IPS-18a (cell line): Measurements from ENCODE around the gene INHBE.
"Not testable (repeated sequence)": the region's sequence is repeated elsewhere in the genome, so short reads cannot be mapped to it uniquely, and the experiment has no call there.

Experiments
- H3K27ac ChIP-seq: one replicate; pipeline ENCODE4 v1.5.1; 2013; ENCODE audit warnings: low read length
- H3K27me3 ChIP-seq: one replicate; pipeline ENCODE4 v1.6.1; 2013; ENCODE audit warnings: mild to moderate bottlenecking, low read length; ENCODE audit not compliant: control insufficient read depth, insufficient read depth
- H3K36me3 ChIP-seq: one replicate; pipeline ENCODE4 v1.6.1; 2013; ENCODE audit warnings: low read depth, low read length; ENCODE audit not compliant: control insufficient read depth
- H3K4me1 ChIP-seq: one replicate; pipeline ENCODE4 v1.6.1; 2013; ENCODE audit warnings: low read depth, low read length; ENCODE audit not compliant: control insufficient read depth
- H3K4me3 ChIP-seq: one replicate; pipeline ENCODE4 v1.5.1; 2013; ENCODE audit warnings: low read length
- H3K9ac ChIP-seq: one replicate; pipeline ENCODE4 v1.6.1; 2013; ENCODE audit warnings: mild to moderate bottlenecking, low read length, moderate library complexity
- H3K9me3 ChIP-seq: one replicate; pipeline ENCODE4 v1.6.1; 2013; ENCODE audit warnings: low read depth, low read length; ENCODE audit not compliant: control insufficient read depth

INHBE gene

DNA sequence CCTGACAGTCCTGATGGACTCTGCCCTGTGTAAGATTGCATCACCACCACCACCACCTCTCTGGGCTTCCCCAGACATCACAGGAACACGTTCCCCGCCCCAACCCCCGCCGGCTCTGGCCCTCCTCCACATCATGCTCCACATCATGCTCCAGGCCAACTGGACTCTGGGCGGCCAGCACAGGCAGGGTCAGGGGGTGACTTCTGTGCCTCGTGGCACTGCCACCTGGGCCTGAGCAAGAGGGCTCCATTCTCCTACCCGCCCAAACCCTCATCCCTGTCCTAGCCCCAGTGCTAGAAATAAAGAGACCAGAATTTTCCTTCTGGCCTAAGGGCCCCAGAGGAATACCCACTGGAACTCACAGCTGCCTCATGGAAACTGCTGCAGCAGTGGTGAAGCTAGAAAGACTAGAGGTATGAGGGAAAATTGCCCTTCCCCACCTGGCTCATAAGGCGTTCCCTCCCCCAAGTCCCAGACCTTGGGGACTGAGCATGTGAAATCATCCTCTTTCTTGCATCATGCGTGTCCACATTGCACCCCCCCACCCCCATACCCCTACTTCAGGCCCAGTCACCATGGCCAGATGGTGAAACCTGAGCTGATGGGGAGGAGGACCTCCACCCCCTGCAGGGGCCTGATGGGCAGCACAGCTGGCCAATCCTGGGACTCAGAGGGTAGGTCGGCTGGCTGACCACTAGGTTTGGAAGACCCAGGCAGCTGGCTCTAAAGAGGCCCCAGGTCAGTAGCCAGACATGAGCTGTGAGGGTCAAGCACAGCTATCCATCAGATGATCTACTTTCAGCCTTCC is at the start of gene INHBE:
Gene INHBE, plus strand, starts transcription at position 742 of the 808 bp plus-strand sequence. CDS start 230 bp downstream, outside the sequence.
- H3K36me3 ChIP-seq: no peaks in the 10 kb centered on the region
- H3K4me3 ChIP-seq: peak within 1 kb of the TSS; percentile 65
- no peaks in the 10 kb centered on the region for H3K9me3 ChIP-seq
- peak within 1 kb of the TSS; percentile 99 for H3K27ac ChIP-seq
- peaks cover 31% of the 10 kb centered on the region for H3K4me1 ChIP-seq
- H3K27me3 ChIP-seq: no peaks in the 10 kb centered on the region
- peak within 1 kb of the TSS; percentile 87 for H3K9ac ChIP-seq

DNA sequence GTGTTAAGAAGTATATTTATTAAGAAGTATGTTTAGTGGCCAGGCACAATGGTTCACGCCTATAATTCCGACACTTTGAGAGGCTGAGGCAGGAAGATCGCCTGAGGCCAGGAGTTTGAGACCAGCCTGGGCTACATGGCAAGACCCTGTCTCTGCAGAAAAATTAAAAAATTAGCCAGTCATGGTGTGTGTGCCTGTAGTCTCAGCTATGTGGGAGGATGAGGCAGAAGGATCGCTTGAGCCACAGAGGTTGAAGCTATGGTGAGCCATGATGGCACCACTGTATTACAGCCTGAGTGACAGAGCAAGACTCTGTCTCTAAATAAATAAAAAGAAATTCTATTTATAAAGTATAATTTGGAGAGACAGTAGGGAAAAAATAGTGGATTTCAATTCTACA is 44.6 kb upstream of the INHBE start:
- H3K27me3 ChIP-seq: no peaks in the 10 kb centered on the region
- no peaks in the 10 kb centered on the region for H3K36me3 ChIP-seq
- H3K9me3 ChIP-seq: no peaks in the 10 kb centered on the region
- no peak overlapping the region for H3K9ac ChIP-seq
- no peak overlapping the region for H3K4me3 ChIP-seq
- no peak overlapping the region for H3K27ac ChIP-seq
- peaks cover 6% of the 10 kb centered on the region for H3K4me1 ChIP-seq

DNA sequence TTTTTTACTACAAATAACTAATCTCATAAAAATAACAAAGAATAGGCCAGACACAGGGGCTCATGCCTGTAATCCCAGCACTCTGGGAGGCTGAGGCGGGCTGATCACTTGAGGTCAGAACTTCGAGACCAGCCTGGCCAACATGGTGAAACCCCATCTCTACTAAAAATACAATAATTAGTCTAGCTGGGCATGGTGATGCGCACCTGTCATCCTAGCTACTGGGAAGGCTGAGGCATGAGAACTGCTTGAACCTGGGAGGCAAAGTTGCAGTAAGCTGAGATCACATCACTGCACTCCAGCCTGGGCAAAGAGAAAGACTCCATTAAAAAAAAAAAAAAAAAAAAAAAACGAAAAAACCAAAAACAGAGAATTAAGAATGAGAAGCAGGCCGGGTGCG is 40.9 kb upstream of the INHBE start:
- not testable (repeated sequence) for H3K9me3 ChIP-seq, H3K36me3 ChIP-seq, H3K4me1 ChIP-seq, H3K27me3 ChIP-seq, H3K27ac ChIP-seq, H3K4me3 ChIP-seq, H3K9ac ChIP-seq

- Histone ChIP-seq H3K9me3 (no peaks in the 10 kb centered on the region), H3K9ac (no peak overlapping the region), H3K36me3 (no peaks in the 10 kb centered on the region), H3K4me1 (peaks cover 8% of the 10 kb centered on the region), H3K4me3 (no peak overlapping the region), H3K27me3 (no peaks in the 10 kb centered on the region), H3K27ac (no peak overlapping the region)
Observed at GRCh38 chr12:57415088-57415487, 40.0 kb upstream of the INHBE start.

DNA sequence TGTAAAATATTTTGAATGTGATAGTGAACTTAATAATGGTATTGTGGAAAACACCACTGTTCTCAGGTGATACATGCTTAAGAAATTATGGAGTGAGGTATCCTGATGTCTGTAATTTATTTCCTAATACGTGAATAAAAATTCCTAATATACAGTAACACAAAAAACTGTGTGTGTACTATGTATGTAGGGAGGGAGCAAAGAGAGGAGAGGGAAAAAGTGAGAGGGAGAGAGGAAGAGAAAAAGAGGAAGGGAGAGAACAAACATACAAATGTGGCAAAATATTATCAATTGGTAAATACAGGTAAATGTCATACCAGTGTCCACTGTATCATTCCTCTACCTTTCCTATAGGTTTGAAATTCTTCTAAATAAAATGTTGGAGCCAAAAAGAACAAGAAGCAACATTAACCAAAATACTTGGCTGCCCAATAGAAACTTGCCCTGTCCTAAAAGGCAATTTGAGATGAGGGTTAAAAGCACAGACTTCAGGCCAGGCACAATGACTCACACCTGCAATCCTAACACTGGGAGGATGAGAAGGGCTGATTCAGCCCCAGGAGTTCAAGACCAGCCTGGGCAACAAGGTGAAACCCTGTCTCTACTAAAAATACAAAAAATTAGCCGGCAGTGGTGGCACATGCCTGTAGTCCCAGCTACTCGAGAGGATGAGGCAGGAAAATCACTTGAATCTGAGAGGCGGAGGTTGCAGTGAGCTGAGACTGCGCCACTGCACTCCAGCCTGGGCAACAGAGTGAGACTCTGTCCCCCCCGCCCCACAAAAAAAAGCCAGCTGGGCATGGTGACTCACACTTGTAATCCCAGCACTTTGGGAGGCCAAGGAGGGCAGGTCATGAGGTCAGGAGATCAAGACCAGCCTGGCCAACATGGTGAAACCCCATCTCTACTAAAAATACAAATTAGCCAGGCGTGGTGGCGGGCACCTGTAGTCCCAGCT is 38.8 kb upstream of the INHBE start:
- H3K4me1 ChIP-seq: peaks cover 8% of the 10 kb centered on the region
- no peaks in the 10 kb centered on the region for H3K27me3 ChIP-seq
- no peaks in the 10 kb centered on the region for H3K36me3 ChIP-seq
- H3K9me3 ChIP-seq: no peaks in the 10 kb centered on the region
- H3K27ac ChIP-seq: no peak overlapping the region
- no peak overlapping the region for H3K4me3 ChIP-seq
- H3K9ac ChIP-seq: no peak overlapping the region

- Histone ChIP-seq H3K4me1 (peaks cover 8% of the 10 kb centered on the region), H3K4me3 (no peak overlapping the region), H3K36me3 (no peaks in the 10 kb centered on the region), H3K9ac (no peak overlapping the region), H3K27me3 (no peaks in the 10 kb centered on the region), H3K27ac (no peak overlapping the region), H3K9me3 (no peaks in the 10 kb centered on the region)
Observed at GRCh38 chr12:57418255-57418654, 36.9 kb upstream of the INHBE start.

GRCh38 chr12:57419495-57419894 is 35.6 kb upstream of the INHBE start:
- Histone ChIP-seq H3K27ac (no peak overlapping the region), H3K4me3 (no peak overlapping the region), H3K9me3 (no peaks in the 10 kb centered on the region), H3K4me1 (peaks cover 8% of the 10 kb centered on the region), H3K9ac (no peak overlapping the region), H3K27me3 (no peaks in the 10 kb centered on the region), H3K36me3 (no peaks in the 10 kb centered on the region)

- Histone ChIP-seq H3K9ac (no peak overlapping the region), H3K4me1 (peaks cover 3% of the 10 kb centered on the region), H3K27me3 (no peaks in the 10 kb centered on the region), H3K9me3 (no peaks in the 10 kb centered on the region), H3K4me3 (no peak overlapping the region), H3K27ac (no peak overlapping the region), H3K36me3 (no peaks in the 10 kb centered on the region)
Observed at GRCh38 chr12:57420482-57420881, 34.6 kb upstream of the INHBE start.

GRCh38 chr12:57426948-57427347 is 28.2 kb upstream of the INHBE start:
- not testable (repeated sequence) for H3K9ac ChIP-seq, H3K27ac ChIP-seq, H3K4me3 ChIP-seq, H3K36me3 ChIP-seq, H3K9me3 ChIP-seq, H3K27me3 ChIP-seq
- peaks cover 10% of the 10 kb centered on the region for H3K4me1 ChIP-seq

GRCh38 chr12:57428965-57429364 is 26.1 kb upstream of the INHBE start:
- no peak overlapping the region for H3K9ac ChIP-seq
- no peaks in the 10 kb centered on the region for H3K27me3 ChIP-seq
- peaks cover 10% of the 10 kb centered on the region for H3K4me1 ChIP-seq
- H3K9me3 ChIP-seq: no peaks in the 10 kb centered on the region
- no peaks in the 10 kb centered on the region for H3K36me3 ChIP-seq
- no peak overlapping the region for H3K27ac ChIP-seq
- H3K4me3 ChIP-seq: no peak overlapping the region

GRCh38 chr12:57429473-57430111 is 25.5 kb upstream of the INHBE start:
- peaks cover 10% of the 10 kb centered on the region for H3K4me1 ChIP-seq
- peak overlapping the region; percentile 70 for H3K27ac ChIP-seq
- H3K36me3 ChIP-seq: no peaks in the 10 kb centered on the region
- peak overlapping the region; percentile 78 for H3K9ac ChIP-seq
- no peaks in the 10 kb centered on the region for H3K27me3 ChIP-seq
- no peaks in the 10 kb centered on the region for H3K9me3 ChIP-seq
- H3K4me3 ChIP-seq: peak overlapping the region; percentile 80
